IPS DF 6.9 (cell line): ENCODE results near the gene RAB8B.
"Not testable (repeated sequence)": the region's sequence is repeated elsewhere in the genome, so short reads cannot be mapped to it uniquely, and the experiment has no call there.

ENCODE experiments used
- DNase-seq: peaks from one replicate; pipeline ENCODE4 v3.0.0-alpha.2; 2013; ENCODE audit warnings: low read depth, low spot score
- H3K27ac ChIP-seq: one replicate; pipeline ENCODE4 v1.5.1; 2013; ENCODE audit warnings: low read length, control low read depth
- H3K27me3 ChIP-seq: 2 replicates; pipeline ENCODE4 v1.6.1; 2013; ENCODE audit warnings: mild to moderate bottlenecking, low read length; ENCODE audit not compliant: control insufficient read depth, insufficient read depth
- H3K36me3 ChIP-seq: 2 replicates; pipeline ENCODE4 v1.6.1; 2013; ENCODE audit warnings: low read length; ENCODE audit not compliant: control insufficient read depth, insufficient read depth
- H3K4me1 ChIP-seq: 2 replicates; pipeline ENCODE4 v1.6.1; 2013; ENCODE audit warnings: low read length; ENCODE audit not compliant: control insufficient read depth, insufficient read depth
- H3K4me3 ChIP-seq: 2 replicates; pipeline ENCODE4 v1.5.1; 2013; ENCODE audit warnings: mild to moderate bottlenecking, low read length
- H3K9me3 ChIP-seq: 2 replicates; pipeline ENCODE4 v1.6.1; 2013; ENCODE audit warnings: low read length, inconsistent platforms; ENCODE audit not compliant: control insufficient read depth, insufficient read depth
- WGBS: extraction: QIAGEN DNeasy Blood & Tissue Kit; methylation state at CpG from one replicate; pipeline ENCODE4 v1.1.7; 2013; ENCODE audit warnings: mixed read lengths, missing lambda C conversion rate; ENCODE audit not compliant: insufficient read length, insufficient coverage; 5-methylcytosine and 5-hydroxymethylcytosine counted together

Gene RAB8B

GRCh38 chr15:63206079-63206478 is 16.7 kb downstream of the RAB8B start:
- no peaks in the 10 kb centered on the region for H3K9me3 ChIP-seq
- no peak overlapping the region for H3K4me3 ChIP-seq
- no peak overlapping the region for H3K27ac ChIP-seq
- DNase-seq: no peak
- H3K27me3 ChIP-seq: no peaks in the 10 kb centered on the region
- H3K4me1 ChIP-seq: 0 out of 2 replicates have a peak, but pooled peaks cover 3% of the 10 kb centered on the region
- H3K36me3 ChIP-seq: no peaks in the 10 kb centered on the region
- no CpG with 5 or more reads among the region's 2 CpGs for WGBS

GRCh38 chr15:63208824-63209223 is 19.4 kb downstream of the RAB8B start:
- not testable (repeated sequence) for H3K27ac ChIP-seq, H3K9me3 ChIP-seq, H3K4me1 ChIP-seq, H3K27me3 ChIP-seq, H3K36me3 ChIP-seq, DNase-seq, H3K4me3 ChIP-seq
- WGBS: no CpG with 5 or more reads among the region's 12 CpGs

GRCh38 chr15:63210151-63211091 is 21.0 kb downstream of the RAB8B start:
- no peaks in the 10 kb centered on the region for H3K36me3 ChIP-seq
- WGBS: no CpG with 5 or more reads among the region's 5 CpGs
- no peaks in the 10 kb centered on the region for H3K27me3 ChIP-seq
- no peak for DNase-seq
- no peak overlapping the region for H3K4me3 ChIP-seq
- no peak overlapping the region for H3K27ac ChIP-seq
- 0 out of 2 replicates have a peak, but pooled peaks cover 3% of the 10 kb centered on the region for H3K4me1 ChIP-seq
- no peaks in the 10 kb centered on the region for H3K9me3 ChIP-seq

- no peak for DNase-seq
- Histone ChIP-seq H3K9me3 (no peaks in the 10 kb centered on the region), H3K36me3 (no peaks in the 10 kb centered on the region), H3K27ac (no peak overlapping the region), H3K4me1 (0 out of 2 replicates have a peak, but pooled peaks cover 3% of the 10 kb centered on the region), H3K4me3 (no peak overlapping the region), H3K27me3 (no peaks in the 10 kb centered on the region)
- no CpG with 5 or more reads among the region's 3 CpGs for WGBS
These were observed 21.7 kb downstream of the RAB8B start for GRCh38 chr15:63211092-63211490.

GRCh38 chr15:63211549-63211948 is 22.1 kb downstream of the RAB8B start:
- Histone ChIP-seq H3K27ac (no peak overlapping the region), H3K4me3 (no peak overlapping the region)
- DNase-seq: no peak

GRCh38 chr15:63212050-63213004 is 22.9 kb downstream of the RAB8B start:
- Histone ChIP-seq H3K27me3 (no peaks in the 10 kb centered on the region), H3K27ac (no peak overlapping the region), H3K4me1 (0 out of 2 replicates have a peak, but pooled peaks cover 3% of the 10 kb centered on the region), H3K36me3 (no peaks in the 10 kb centered on the region), H3K9me3 (no peaks in the 10 kb centered on the region), H3K4me3 (no peak overlapping the region)
- DNase-seq: no peak
- no CpG with 5 or more reads among the region's 10 CpGs for WGBS

More at GRCh38 chr15:63211549-63211948, 22.1 kb downstream of the RAB8B start:
- H3K36me3 ChIP-seq: no peaks in the 10 kb centered on the region
- no peaks in the 10 kb centered on the region for H3K27me3 ChIP-seq
- no peaks in the 10 kb centered on the region for H3K9me3 ChIP-seq
- 0 out of 2 replicates have a peak, but pooled peaks cover 3% of the 10 kb centered on the region for H3K4me1 ChIP-seq
- WGBS: no CpG with 5 or more reads among the region's 2 CpGs

- WGBS: no CpG with 5 or more reads among the region's 5 CpGs
- Histone ChIP-seq H3K4me1 (no peaks in the 10 kb centered on the region), H3K27me3 (no peaks in the 10 kb centered on the region), H3K4me3 (no peak overlapping the region), H3K27ac (no peak overlapping the region), H3K36me3 (no peaks in the 10 kb centered on the region), H3K9me3 (no peaks in the 10 kb centered on the region)
- no peak for DNase-seq
These were observed 28.8 kb downstream of the RAB8B start for GRCh38 chr15:63218100-63218808.

GRCh38 chr15:63219196-63219710 is 29.8 kb downstream of the RAB8B start:
- no peaks in the 10 kb centered on the region for H3K4me1 ChIP-seq
- H3K27me3 ChIP-seq: no peaks in the 10 kb centered on the region
- no peak overlapping the region for H3K4me3 ChIP-seq
- DNase-seq: no peak
- no peaks in the 10 kb centered on the region for H3K9me3 ChIP-seq
- H3K36me3 ChIP-seq: no peaks in the 10 kb centered on the region
- no peak overlapping the region for H3K27ac ChIP-seq
- WGBS: no CpG with 5 or more reads among the region's 3 CpGs

GRCh38 chr15:63221346-63221745 is 31.9 kb downstream of the RAB8B start:
- Histone ChIP-seq H3K27me3 (no peaks in the 10 kb centered on the region), H3K36me3 (no peaks in the 10 kb centered on the region), H3K9me3 (no peaks in the 10 kb centered on the region), H3K4me3 (no peak overlapping the region), H3K4me1 (no peaks in the 10 kb centered on the region), H3K27ac (no peak overlapping the region)
- DNase-seq: no peak
- no CpG with 5 or more reads among the region's 3 CpGs for WGBS
